ENCODE results near the gene NUDT5.
"Not testable (repeated sequence)": the region's sequence is repeated elsewhere in the genome, so short reads cannot be mapped to it uniquely, and the experiment has no call there.

Gene NUDT5

DNA sequence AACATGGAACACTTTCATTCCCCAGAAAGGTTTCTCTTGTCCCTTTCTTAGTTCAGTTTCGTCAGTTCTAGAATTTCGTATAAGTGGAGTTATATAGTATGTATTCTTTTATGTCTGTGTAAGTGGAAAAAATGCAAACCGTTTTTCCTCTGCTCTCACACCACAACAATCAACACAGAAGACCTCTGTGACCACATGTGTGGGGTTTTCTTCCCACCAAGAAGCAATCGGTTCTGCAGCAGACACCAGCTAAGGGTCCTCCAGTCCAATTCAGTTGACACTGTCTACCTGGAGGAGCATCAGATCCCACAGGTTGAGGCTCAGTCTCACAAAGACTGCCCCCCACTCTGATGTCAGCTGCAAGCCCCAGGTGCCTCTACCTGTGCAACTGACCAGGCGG is 6.5 kb upstream of the NUDT5 start:
- no peak for DNase-seq (ENCODE audit: low spot score)

DNA sequence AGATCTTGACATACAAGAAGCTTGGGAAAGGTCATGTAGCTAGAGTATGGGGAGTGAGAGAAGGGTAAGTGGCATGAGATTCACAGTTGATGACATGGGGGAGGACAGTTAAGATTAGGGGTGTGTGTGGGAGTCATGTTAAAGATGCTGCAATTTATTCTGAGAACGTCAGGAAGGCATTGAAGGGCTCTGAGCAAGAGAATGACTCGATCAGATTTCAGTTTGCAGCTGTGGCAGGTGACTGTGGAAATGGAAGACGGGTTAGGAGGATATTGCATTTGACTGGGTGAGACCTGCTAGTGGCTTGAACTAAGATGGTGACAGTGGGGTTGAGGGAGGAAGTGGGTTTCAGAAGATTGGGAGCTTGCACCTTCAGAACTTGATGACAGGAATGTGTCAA is 5.9 kb upstream of the NUDT5 start:
- peak; percentile 64 for DNase-seq (ENCODE audit: low spot score)

DNA sequence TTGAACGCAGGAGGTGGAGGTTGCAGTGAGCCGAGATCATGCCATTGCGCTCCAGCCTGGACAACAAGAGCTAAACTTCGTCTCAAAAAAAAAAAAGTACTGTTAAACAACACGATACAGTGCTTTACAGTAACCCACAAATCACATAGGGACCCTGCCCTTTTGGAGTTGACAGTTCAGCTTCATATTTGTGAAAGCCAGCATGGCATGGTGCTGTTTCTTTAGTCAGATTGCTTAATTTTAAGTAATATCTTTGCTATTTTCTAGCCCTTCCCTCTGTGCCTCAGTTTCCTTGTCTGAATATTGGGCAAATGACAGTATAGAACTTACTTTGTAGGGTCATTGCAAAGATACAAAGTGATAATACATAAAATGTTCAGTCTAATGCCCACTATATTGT is 5.2 kb upstream of the NUDT5 start:
- no peak for DNase-seq (ENCODE audit: low spot score)

DNA sequence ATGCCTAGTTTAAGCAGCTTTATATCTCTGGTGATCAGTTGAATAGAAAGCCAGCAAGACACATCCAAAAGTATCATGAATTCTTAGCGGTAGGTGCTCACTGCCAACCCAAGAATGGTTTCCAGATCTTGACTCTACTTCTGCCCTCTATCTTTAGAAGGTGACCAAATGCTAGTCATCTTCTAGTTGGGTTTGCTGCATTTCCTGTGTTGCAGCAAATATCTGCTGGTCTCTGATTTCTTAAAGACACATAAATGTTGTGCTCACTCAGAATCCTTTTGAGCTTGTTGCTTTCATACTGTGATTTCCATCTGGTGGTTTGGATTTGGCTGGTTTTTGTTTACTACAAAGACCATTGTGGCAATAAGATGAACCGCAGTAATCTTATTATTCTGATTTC is 2.5 kb upstream of the NUDT5 start:
- peak; percentile 31 for DNase-seq (ENCODE audit: low spot score)

DNA sequence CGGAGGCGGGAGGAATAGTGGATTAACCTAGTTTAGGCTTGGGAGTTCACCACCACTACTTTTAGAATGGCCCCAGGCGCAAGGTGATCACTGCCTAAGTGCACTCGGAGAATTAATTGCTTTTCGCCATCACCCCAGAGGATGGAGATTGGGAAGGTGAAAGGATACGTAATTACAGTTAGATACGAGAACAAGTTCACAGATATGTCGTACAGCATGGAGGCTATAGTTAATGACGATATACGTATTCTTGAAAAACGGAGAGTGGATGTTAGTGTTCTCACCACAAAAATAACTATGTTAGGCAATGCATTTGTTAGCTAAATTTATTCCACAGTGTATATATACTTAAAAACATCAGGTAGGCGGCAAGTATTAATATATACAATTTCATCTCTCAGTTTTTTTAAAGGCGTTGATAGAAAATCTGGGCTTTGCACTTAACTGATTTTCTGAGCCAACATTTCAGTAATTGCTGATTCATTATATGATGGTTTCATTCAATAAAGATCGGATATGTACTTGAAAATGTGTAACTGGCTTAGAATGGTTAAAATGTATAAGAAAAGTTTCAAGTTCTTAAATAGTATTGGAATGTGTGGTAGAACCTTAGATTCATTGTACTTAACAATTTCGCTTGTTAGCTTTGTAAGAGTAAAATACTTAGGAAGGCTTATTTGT is 980 bp upstream of the NUDT5 start:
- DNase-seq (ENCODE audit: low spot score): no peak

DNA sequence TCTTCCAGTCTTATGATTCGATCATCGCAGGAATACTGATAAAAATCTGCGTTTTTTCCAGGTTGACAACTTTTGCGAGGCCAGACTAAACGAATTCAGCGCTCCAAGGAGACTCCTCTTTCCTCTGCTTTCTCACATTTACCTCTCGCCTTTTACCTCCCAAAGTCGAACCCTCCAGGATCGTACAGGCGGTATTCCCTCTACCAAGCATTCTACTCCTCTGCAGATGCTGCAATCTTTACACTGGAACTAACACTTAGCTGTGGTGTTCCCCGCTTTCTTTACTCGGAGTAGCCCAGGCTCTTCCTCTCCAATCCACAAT is 449 bp downstream of the NUDT5 start:
- DNase-seq (ENCODE audit: low spot score): no peak

DNA sequence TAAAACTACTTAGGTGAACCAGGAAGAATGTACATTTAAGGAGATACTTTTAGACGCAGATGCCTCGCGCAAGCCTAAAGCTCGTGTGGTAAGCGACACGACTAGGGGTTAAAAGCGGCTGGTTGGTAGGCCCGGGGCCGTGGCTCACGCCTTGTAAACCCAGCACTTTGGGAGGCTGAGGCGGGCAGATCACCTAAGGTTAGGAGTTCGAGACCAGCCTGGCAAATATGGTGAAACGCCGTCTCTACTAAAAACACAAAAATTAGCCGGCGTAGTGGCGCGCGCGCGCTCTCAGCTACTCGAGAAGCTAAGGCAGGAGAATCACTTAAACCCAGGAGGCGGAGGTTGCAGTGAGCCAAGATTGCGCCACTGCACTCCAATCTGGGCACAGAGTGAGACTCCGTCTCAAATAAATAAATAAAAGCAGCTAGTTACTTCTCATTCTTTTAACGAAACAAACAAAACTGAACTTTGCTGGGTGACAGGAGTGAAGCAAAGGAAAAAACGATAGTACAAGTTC is 879 bp downstream of the NUDT5 start:
- peak; percentile 46 for DNase-seq (ENCODE audit: low spot score)

DNA sequence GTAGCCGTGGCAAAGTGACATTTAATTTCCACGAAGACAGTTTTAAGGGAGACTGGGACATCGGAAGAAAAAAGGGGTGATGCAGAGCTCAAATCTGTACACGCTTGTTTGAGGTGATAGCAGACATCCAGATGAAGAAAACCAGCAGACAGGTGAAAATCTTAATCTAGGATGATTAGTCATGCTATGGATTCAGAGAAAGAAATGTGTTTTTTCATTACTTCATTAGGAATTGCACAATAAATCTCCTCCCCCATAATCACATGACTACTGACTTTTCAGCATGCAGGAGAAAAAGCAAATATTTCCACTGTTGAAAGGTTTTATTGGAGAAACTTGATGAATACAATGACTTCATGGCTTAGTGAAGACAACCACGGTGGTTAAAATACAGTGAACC is 2.5 kb downstream of the NUDT5 start:
- no peak for DNase-seq (ENCODE audit: low spot score)

DNA sequence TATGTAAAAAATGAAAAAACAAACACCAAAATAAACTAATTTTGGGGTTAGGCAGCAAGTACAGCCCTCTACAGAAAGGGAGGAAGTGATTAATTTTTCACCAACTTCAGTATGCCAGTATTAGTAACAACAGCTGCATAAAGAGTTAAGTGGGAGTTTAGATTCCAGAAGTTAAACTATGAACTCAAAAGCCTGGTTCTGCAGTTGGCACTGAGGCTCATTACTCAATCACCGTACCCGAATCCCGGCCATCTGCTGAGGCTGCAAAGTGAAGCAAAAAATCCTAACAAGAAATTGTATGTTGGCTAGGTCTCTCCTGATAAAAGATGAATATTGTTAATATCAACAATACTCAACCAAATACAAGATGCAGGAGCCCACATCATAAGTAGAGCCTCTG is 4.0 kb downstream of the NUDT5 start:
- DNase-seq (ENCODE audit: low spot score): peak; percentile 15

DNA sequence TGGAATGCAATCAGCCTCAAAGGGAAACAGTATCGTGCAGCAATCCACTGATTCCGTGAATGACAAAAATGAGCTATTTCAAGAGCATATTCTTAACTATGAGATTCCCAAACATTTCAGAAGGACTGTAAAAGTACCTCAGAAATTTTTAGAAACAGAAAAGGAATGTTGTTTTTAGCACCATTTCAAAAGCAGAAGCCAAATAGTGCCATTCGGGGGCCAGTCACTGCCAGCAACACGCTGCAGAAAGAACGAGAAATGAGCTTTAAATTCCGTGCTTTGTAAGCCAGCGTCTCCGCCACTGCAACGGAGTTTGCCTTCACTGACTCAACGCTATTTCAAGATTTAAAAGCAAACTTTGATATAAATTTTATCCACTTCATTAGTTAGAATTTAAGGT is 6.3 kb downstream of the NUDT5 start:
- DNase-seq (ENCODE audit: low spot score): no peak

DNA sequence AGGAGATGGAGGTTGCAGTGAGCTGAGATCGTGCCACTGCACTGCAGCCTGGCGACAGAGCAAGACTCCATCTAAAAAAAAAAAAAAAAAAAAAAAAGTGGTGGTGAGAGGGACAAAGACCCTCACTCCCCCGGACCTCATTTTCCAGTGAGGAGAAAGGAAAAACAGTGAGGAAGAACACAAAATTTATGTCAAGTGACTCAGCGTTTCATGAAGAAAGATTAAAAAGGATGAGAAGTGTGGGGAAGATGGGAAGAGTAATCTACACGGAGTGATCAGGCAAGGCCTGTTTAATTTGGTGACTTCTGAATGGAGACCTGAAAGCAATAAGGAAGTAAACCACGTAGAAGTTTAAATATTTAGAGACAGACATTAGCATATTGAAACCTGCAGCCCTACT is 7.0 kb downstream of the NUDT5 start:
- DNase-seq (ENCODE audit: low spot score): no peak

DNA sequence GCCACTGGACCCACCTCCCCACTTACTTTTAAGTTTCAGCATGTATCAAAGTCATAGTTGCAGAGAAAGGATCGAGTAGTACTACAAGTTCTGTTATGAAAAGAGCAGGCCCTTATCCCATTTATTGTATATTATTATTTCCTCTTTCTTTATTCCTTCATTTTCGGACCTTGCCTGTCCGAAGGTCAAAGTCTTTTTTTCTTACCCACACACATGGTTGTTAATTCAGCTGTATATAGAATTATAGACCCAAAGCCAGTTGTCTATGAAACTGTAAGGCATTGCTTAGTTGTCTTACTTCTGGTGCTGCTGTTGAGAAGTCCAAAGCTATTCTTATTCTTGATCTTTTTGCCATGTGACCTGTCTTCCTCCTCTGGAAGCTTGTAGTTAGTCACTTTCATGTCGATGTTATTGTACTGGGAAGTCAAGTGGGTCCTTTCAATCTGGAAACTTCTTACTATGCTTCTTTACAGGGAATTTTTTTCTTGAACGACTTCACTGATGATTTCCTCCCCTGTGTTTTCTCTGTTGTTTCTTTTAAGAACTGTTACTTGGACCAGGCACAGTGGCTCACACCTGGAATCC is 8.3 kb downstream of the NUDT5 start:
- no peak for DNase-seq (ENCODE audit: low spot score)

DNA sequence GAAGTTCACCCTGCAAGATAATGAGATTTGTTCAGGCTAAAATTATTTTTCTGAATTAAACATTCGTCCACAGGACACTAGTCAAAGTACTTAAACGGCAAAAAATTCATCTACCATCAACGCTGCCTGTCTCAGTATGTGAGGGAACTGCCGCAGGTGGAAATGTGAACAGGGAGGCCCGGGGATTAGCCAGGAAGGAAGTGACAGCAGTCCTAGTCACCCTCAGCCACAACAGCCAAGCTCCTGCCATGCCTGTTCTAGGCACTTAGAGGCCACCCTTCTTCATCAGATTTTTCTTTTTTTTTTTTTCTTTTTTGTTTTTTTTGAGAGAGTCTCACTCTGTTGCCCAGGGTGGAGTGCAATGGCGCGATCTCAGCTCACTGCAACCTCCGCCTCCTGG is 9.4 kb downstream of the NUDT5 start:
- peak; percentile 32 for DNase-seq (ENCODE audit: low spot score)

DNA sequence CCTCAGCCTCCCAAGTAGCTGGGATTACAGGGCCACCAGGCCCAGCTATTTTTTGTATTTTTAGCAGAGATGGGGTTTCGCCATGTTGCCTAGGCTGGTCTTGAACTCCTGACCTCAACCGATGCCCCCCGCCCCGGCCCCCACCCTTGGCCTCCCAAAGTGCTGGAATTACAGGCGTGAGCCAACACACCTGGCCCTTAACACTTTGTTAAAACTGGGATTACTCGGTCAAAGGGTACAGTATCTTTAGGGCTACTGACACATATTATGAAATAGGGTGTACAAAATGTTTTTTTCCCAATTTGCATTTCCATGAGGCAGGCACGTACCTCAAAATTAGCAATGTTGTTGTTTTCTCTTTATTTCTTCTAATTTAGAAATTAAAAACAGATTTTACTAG is 11.5 kb downstream of the NUDT5 start:
- DNase-seq (ENCODE audit: low spot score): no peak

DNA sequence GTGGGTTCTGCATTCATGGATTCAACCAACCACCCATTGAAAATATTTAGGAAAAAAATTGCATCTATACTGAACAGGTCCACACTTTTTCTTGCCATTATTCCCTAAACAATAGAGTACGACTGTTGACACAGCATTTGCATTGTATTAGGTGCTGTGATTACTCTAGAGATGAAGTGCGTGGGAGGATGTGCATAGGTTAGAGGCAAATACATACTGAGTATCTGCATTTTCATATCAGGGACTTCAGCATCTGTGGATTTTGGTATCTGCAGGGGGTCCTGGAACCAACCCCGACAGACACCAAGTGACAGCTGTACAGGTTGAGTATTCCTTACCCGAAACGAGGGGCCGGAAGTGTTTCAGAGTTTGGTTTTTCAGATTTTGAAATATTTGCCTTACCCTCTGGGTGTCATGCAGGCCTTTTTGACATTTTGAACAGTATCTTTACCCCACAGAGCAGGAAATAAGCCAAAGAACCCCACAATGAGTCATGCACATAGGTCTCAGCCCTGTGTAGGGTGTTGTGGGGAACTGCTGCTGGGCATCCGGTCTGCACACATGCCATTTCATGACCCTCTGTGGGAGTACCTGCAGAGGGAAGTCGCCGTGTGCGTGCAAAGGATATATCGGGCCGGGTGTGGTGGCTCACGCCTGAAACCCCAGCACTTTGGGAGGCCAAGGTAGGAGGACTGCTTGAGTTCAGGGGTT is 14.5 kb downstream of the NUDT5 start:
- peak; percentile 90 for DNase-seq (ENCODE audit: low spot score)

DNA sequence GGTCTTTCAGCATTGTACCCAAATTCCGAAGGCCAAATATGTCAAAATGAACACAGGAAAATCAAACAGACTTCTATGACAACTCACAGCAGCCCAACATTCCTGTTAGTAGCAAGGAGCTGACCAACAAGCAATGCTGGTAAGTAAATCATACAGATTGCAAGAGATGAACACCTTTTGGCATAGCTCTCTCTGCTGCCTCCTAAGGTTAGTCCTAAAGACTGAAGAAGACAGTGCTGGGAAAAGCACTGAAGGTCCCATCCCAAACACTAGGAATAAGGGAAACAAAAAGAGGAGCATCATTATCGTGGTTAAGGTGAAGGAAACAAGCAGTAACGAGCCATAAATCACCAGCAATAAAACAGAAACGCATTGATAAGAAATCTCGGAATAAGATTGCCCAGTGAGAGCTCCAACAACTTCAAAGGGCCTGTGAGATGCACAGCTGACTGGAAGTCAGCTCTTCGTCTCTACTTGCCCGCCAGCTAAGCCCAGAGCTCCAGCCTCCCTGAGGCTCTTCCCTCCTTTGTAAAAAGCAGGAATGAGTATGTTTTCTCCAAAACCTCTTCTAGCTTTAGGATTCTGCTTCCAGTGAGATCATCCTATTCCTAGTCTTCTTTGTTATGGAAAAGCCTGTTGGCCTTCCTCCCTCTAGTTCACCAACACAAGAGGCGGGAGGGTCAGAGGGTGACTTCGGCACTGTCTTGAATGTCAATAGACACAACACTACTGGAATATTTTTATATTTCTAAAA is 15.3 kb downstream of the NUDT5 start:
- no peak for DNase-seq (ENCODE audit: low spot score)

DNA sequence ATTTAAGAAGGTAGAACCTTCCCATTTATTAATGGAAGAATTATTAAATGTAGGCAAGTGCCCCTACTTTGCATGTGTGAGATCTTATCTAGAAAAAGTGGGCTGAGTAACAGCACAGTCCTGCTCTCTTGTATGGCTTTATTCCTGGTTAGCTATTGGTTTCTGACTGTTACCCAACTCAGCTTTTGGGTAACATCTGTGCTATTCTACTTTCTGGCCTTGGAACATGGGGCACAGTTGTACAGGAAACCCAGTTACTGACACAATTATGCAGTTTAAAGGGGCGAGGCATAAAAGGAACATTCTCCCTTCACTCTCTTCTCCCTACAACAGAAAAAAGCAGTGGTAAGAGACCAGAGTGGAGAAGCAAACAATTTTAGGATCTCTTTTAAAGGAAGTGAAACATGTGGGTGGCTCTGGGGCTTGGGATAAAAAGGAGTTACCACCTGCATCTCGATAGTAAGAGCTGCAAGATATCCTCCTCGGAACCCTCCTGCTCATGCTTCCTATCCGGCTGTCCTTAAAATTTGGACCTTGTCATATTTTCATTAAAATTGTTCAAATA is 16.0 kb downstream of the NUDT5 start:
- no peak for DNase-seq (ENCODE audit: low spot score)

DNA sequence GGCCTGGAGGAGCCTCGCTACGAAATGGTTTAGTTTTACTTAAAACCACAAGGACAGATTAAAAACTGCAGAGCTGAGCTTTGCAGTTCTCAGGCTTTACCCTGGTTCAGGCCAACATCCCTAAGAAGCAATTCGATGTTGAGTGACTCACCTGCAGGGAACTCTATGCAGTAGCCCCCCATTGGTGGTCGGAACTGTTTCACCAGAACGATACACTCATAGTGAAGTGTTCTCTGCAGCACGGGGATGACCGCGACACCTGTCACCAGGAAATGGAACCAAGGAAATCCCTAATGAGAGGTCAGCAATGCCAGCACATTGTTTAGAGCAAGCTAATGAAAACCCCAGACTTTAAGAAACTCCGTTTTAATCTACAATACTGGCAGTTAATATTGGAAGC is 18.0 kb downstream of the NUDT5 start:
- no peak for DNase-seq (ENCODE audit: low spot score)

DNA sequence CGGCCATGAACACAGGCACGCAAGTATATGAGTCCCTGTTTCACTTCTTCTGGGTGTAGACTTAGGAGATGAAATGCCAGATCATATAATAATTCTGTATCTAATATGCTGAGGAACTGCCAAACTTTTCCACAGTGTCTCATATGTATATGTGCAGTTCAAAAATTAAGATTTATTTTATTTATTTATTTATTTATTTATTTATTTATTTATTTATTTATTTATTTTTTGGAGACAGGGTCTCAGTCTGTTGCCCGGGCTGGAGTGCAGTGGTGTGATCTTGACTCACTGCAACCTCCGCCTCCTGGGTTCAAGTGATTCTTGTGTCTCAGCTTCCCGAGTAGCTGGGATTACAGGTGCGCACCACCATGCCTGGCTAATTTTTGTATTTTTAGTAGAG is 24.2 kb downstream of the NUDT5 start:
- DNase-seq (ENCODE audit: low spot score): not testable (repeated sequence)

DNA sequence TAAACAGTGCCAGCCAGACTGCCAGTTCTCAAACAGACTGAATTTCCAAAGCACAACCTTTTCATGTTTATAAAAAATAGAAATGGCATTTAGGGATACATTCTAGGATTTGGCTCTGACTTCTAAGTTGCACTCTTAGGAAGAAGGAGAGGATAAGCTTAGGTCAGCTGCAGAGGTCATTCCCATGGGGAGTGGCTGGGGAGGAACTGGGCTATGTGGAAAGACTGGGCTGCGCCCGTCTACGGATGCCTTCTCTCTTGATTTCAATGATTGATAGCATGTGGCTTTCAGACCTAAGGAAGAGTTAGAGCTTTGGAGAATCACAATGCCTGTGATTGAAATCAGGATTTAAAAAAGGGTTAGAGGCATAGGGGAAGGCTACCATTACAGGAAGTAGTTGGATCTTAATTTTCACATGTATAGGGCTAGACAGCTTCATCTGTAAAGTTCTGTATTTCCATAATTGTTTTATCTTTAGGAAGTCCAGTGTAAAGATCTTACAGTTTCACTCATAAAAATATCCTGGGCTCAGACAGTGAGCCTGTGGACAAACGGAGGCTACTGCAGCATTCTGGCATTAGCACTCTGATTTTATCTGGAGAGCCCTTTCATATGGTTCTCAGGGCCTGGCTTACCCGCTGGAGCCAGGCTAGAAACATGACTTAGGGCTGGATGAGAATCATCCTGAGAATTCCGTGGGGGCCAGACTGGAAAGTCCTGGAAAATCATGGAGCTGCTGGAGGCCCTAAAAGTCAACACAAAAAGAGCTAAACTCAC is 29.5 kb downstream of the NUDT5 start:
- no peak for DNase-seq (ENCODE audit: low spot score)

DNA sequence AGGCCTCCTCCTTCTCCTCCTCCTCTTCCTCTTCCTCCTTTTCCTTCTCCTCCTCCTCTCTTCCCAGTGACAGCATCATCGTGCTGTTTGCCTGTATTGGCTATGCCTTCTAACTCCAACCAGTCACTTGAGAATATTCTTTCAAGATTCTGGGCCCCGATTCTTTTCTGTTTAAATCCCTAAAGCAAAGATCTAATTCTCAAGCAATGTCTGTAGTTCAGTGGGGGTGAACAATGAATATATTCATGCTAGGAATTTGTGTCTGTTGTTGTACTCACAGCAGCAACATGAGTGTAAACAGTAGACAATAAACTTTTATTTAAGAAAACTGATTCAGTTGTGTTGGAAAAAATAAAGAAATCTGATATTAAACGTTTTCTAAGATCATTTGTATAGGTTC is 30.7 kb downstream of the NUDT5 start:
- no peak for DNase-seq (ENCODE audit: low spot score)

DNA sequence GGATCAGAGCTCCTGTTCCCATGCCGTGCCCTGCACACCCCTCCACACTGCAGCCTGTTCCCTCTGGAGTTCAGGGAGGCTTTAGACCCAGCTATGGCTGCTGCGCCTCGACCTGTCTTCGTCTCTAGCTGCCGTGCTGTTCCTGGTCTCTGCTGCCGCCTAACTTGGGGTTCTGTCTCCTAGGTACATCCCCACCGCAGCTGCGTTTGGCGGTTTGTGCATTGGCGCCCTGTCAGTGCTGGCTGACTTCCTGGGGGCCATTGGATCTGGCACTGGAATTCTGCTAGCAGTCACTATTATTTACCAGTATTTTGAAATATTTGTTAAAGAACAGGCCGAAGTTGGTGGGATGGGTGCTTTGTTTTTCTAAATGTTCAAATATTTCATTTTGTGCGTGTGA is 31.6 kb downstream of the NUDT5 start:
- DNase-seq (ENCODE audit: low spot score): no peak

Measured in activated CD4-positive, alpha-beta T cell treated with anti-CD3 and anti-CD28 coated beads, Interleukin-2, Interleukin-4, amounts not matched to agents 100 ng/mL and 50 ng/mL, durations not matched to agents 16 hours and 8 hours (primary cell).